OCI-LY3 (cell line): ENCODE measurements around the gene CA4.
A peak's percentile ranks its signal among the peaks of the same experiment; 100 is the strongest.

Source experiments
- H2AFZ ChIP-seq: fragments of 200-600, 300-600 bp; shearing (Covaris generic); 2 replicates; pipeline ENCODE4 v1.6.0; 2014; ENCODE audit warnings: antibody characterized with exemption, low read depth, low read length
- H3K27ac ChIP-seq: fragments of 200-600, 300-600 bp; sonication (generic); 2 replicates; pipeline ENCODE4 v1.5.1; 2014; ENCODE audit warnings: mild to moderate bottlenecking, low read length, moderate library complexity, mixed read lengths
- H3K27me3 ChIP-seq: fragments of 200-600, 300-600 bp; sonication (generic); 2 replicates; pipeline ENCODE4 v1.6.1; 2014; ENCODE audit warnings: low read depth, low read length, mixed read lengths
- H3K36me3 ChIP-seq: fragments of 200-600, 300-600 bp; sonication (generic); replicated peaks from 2 replicates; pipeline ENCODE3; 2014; ENCODE audit warnings: low read depth, low read length, mixed read lengths
- H3K4me1 ChIP-seq: fragments of 300-600, 200-600 bp; sonication (generic); 2 replicates; pipeline ENCODE4 v1.6.1; 2014; ENCODE audit warnings: low read length, mixed read lengths
- H3K4me2 ChIP-seq: fragments of 200-600, 300-600 bp; sonication (generic); 2 replicates; pipeline ENCODE4 v1.6.1; 2014; ENCODE audit warnings: low read length, mixed read lengths
- H3K4me3 ChIP-seq: fragments of 300-600, 200-600 bp; sonication (generic); 2 replicates; pipeline ENCODE4 v1.5.1; 2014; ENCODE audit warnings: antibody characterized with exemption, mild to moderate bottlenecking, low read length, moderate library complexity
- H3K79me2 ChIP-seq: fragments of 300-600, 200-600 bp; shearing (Covaris generic); 2 replicates; pipeline ENCODE4 v1.6.1; 2014; ENCODE audit warnings: mild to moderate bottlenecking, low read length, mixed read lengths
- H3K9ac ChIP-seq: fragments of 300-600, 200-600 bp; shearing (Covaris generic); 2 replicates; pipeline ENCODE4 v1.6.0; 2014; ENCODE audit warnings: mild to moderate bottlenecking, low read length, moderate library complexity
- H3K9me3 ChIP-seq: fragments of 200-600, 300-600 bp; shearing (Covaris generic); 2 replicates; pipeline ENCODE4 v1.6.1; 2014; ENCODE audit warnings: low read length, mixed read lengths; ENCODE audit not compliant: insufficient read depth
- H4K20me1 ChIP-seq: fragments of 200-600, 300-600 bp; sonication (generic); 2 replicates; pipeline ENCODE4 v1.6.1; 2016; ENCODE audit warnings: low read length, mixed read lengths; ENCODE audit not compliant: insufficient read depth
- EZH2phosphoT487 ChIP-seq: fragments of 200-600 bp; shearing (Covaris generic); IDR thresholded peaks from 2 replicates; pipeline ENCODE4 v1.6.1; 2018; ENCODE audit warnings: antibody characterized with exemption, mixed run types, low read depth
- TF ChIP-seq, protein P1 (sequence below): fragments of 200-600, 300-600 bp; sonication (generic); IDR thresholded peaks from 2 replicates; pipeline ENCODE4 v1.5.1; 2014; ENCODE audit warnings: antibody characterized with exemption, low read length, low read depth

CA4 gene

DNA sequence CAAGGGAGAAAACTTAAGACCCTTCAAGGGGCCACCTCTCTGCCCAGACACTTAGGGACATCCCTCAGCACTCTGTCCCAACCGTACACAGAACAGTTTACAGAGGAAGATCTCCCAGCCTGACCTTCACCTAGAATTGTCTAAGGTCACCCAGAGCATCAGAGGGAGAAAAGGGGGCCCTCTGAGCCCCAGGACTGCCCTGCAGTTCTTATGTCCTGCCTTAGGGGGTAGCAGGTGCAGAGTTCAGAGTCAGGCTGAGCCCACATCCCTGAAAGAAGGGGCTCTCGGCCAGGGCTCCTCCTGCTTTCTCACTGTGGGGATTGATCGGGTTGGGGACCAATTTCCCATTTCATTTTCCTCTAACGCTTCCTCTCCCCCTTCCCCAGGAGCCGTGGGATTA lies 15.4 kb downstream of the CA4 start:
- Histone ChIP-seq H4K20me1 (no peaks in the 10 kb centered on the region), H3K4me2 (peak overlapping the region; percentile 52; the same call in 1 of the 2 replicates), H3K79me2 (no peaks in the 10 kb centered on the region), H3K27me3 (no peaks in the 10 kb centered on the region), H3K9me3 (no peaks in the 10 kb centered on the region), H3K36me3 (no peaks in the 10 kb centered on the region), H3K4me3 (no peak overlapping the region), H3K9ac (no peak overlapping the region), H3K4me1 (peaks cover 39% of the 10 kb centered on the region), H3K27ac (no peak overlapping the region), H2AFZ (no peak overlapping the region)
- TF ChIP-seq, protein P1, sequence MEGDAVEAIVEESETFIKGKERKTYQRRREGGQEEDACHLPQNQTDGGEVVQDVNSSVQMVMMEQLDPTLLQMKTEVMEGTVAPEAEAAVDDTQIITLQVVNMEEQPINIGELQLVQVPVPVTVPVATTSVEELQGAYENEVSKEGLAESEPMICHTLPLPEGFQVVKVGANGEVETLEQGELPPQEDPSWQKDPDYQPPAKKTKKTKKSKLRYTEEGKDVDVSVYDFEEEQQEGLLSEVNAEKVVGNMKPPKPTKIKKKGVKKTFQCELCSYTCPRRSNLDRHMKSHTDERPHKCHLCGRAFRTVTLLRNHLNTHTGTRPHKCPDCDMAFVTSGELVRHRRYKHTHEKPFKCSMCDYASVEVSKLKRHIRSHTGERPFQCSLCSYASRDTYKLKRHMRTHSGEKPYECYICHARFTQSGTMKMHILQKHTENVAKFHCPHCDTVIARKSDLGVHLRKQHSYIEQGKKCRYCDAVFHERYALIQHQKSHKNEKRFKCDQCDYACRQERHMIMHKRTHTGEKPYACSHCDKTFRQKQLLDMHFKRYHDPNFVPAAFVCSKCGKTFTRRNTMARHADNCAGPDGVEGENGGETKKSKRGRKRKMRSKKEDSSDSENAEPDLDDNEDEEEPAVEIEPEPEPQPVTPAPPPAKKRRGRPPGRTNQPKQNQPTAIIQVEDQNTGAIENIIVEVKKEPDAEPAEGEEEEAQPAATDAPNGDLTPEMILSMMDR, result no peak
- no peak for TF ChIP-seq EZH2phosphoT487

DNA sequence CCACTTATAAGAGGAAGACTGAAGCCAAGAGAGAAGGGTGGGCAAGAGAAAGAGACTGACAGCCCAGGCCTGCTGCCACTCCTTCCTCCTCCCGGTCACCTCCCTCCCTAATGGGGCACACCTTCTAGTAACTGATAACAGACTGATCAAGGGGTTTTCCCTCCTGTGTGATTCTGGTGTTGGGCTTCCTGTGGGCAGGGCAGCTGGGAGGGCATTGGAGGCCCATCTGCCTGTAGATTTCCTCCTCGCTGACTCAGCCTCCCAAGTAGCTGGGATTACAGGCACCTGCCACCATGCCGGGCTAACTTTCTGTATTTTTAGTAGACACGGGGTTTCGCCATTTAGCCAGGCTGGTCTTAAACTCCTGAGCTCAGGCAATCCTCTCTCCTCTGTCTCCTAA lies 16.2 kb downstream of the CA4 start:
- Histone ChIP-seq H3K4me1 (peaks cover 39% of the 10 kb centered on the region), H4K20me1 (no peaks in the 10 kb centered on the region), H3K9ac (no peak overlapping the region)

DNA sequence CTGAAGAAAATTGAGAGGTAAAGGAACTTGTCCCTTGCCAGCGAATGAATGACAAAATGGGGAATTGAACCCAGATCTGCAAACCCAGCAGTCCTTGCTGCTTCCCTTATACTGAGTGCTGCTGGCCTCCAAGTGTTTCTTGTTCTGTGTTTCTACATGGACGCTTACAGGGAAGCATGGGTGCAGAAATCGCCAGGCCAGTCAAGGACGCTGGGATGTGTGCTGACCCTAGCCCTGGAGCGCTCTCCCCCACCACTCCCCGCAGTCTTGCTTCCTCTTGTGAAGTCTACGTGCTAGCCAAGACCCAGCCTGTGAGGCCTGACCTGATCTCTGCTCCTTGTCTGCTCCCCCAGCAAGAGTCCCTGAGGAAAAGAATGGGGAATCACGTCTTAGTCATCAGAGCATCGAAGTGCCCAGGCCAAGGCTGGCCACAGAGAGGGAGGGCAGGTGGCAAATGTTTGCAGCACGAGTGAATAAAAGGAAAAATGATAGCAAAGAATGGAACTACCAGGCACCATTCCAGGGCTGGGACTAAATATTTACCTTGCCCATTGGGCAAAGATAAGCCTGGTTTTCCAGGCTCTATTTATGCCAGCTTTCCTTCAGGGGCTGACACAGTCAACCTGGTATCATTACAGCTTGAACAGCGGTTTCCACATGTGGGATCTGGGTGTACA lies 17.4 kb downstream of the CA4 start:
- no peak overlapping the region for H3K9ac ChIP-seq

More for the DNA sequence above, 16.2 kb downstream of the CA4 start:
- Histone ChIP-seq H3K79me2 (no peaks in the 10 kb centered on the region), H3K4me2 (peak overlapping the region; percentile 52), H2AFZ (peak overlapping the region; percentile 69), H3K9me3 (no peaks in the 10 kb centered on the region), H3K36me3 (no peaks in the 10 kb centered on the region), H3K27me3 (no peaks in the 10 kb centered on the region), H3K27ac (no peak overlapping the region), H3K4me3 (peak overlapping the region; percentile 7; the same call in 1 of the 2 replicates)
- TF ChIP-seq, protein P1, result no peak
- TF ChIP-seq EZH2phosphoT487, result no peak

DNA sequence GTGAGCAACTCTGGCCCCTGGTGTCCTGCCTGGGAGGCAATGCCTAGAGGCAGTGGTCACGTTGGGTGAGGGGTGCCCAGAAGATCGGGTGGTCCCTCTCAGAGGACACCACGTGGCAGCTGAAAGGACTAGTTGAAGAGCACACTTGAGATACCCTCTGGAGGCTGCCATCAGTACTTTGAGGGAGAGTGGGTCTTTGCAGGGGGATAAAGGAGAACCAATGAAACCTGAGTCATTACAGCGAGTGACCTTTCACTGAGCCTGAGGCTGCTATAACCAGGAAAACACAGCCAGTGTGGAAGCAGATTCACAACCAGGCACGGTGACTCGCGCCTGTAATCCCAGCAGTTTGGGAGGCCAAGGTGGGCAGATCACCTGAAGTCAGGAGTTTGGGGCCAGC lies 18.9 kb downstream of the CA4 start:
- Histone ChIP-seq H3K79me2 (no peaks in the 10 kb centered on the region), H3K4me1 (peaks cover 20% of the 10 kb centered on the region), H2AFZ (no peak overlapping the region), H3K9ac (no peak overlapping the region), H3K4me3 (no peak overlapping the region), H3K36me3 (no peaks in the 10 kb centered on the region), H3K27ac (no peak overlapping the region), H3K9me3 (no peaks in the 10 kb centered on the region), H3K27me3 (no peaks in the 10 kb centered on the region), H4K20me1 (no peaks in the 10 kb centered on the region), H3K4me2 (no peak overlapping the region)
- TF ChIP-seq EZH2phosphoT487, result no peak
- TF ChIP-seq, protein P1, result no peak

More for the DNA sequence above, 17.4 kb downstream of the CA4 start:
- no peak overlapping the region for H3K27ac ChIP-seq
- TF ChIP-seq, protein P1, result no peak
- no peak for TF ChIP-seq EZH2phosphoT487
- H3K9me3 ChIP-seq, result no peaks in the 10 kb centered on the region
- H3K4me1 ChIP-seq, result peaks cover 27% of the 10 kb centered on the region
- H3K4me2 ChIP-seq, result no peak overlapping the region
- H4K20me1 ChIP-seq, result no peaks in the 10 kb centered on the region
- H3K27me3 ChIP-seq, result no peaks in the 10 kb centered on the region
- H2AFZ ChIP-seq, result no peak overlapping the region
- H3K79me2 ChIP-seq, result no peaks in the 10 kb centered on the region
- H3K36me3 ChIP-seq, result no peaks in the 10 kb centered on the region
- no peak overlapping the region for H3K4me3 ChIP-seq
